ENCODE measurements around the gene QRFP. TPM values are rescaled to one million over a fixed set of nuclear protein-coding genes. Genes with fewer than 3 reads are reported as not detected.
"Not testable (repeated sequence)": the region's sequence is repeated elsewhere in the genome, so short reads cannot be mapped to it uniquely, and the experiment has no call there.

Gene QRFP
- total RNA-seq, 1 experiment from 2014 or later = not detected

DNA sequence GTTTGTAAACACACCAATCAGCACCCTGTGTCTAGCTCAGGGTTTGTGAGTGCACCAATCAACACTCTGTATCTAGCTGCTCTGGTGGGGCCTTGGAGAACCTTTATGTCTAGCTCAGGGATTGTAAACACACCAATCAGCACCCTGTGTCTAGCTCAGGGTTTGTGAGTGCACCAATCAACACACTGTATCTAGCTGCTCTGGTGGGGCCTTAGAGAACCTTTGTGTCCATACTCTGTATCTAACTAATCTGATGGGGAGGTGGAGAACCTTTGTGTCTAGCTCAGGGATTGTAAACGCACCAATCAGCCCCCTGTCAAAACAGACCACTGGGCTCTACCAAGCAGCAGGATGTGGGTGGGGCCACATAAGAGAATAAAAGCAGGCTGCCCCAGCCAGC is 14.1 kb upstream of the QRFP start:
- H3K36me3 ChIP-seq (ENCODE audit: control insufficient read depth in 1 of 2, insufficient read depth in 2 of 2, low read length in 2 of 2); H3K79me2 ChIP-seq (ENCODE audit: insufficient read depth, low read length); ATAC-seq; intact Hi-C loops (cut with micrococcal nuclease); RAD21 ChIA-PET (ENCODE audit: low non-redundant PET in 1 of 2, low total read pairs in 2 of 2, uncharacterized antibody in 2 of 2, unreplicated experiment in 2 of 2); H3K4me2 ChIP-seq (ENCODE audit: low read length); H3K9me3 ChIP-seq (ENCODE audit: control insufficient read depth in 1 of 2, insufficient read depth in 1 of 2, low read depth in 1 of 2, low read length in 2 of 2); H3K4me1 ChIP-seq (ENCODE audit: control insufficient read depth in 1 of 2, insufficient read depth in 2 of 2, low read length in 2 of 2); H3K9ac ChIP-seq (ENCODE audit: low read length); H3K4me3 ChIP-seq (replicated peaks in 1 of 2; ENCODE audit: low read depth in 1 of 2, low read length in 2 of 2); CTCF ChIA-PET; POLR2A ChIA-PET; DNase-seq (ENCODE audit: low read depth, low spot score); H3K27me3 ChIP-seq (ENCODE audit: insufficient read depth, low read length); H4K20me1 ChIP-seq (ENCODE audit: insufficient read depth); BruUV-seq (replicated peaks); H3K27ac ChIP-seq (ENCODE audit: low read depth, low read length); H3K9me2 ChIP-seq (ENCODE audit: insufficient read depth); H2AFZ ChIP-seq (ENCODE audit: low read depth, low read length, poor library complexity, severe bottlenecking): not testable (repeated sequence)

DNA sequence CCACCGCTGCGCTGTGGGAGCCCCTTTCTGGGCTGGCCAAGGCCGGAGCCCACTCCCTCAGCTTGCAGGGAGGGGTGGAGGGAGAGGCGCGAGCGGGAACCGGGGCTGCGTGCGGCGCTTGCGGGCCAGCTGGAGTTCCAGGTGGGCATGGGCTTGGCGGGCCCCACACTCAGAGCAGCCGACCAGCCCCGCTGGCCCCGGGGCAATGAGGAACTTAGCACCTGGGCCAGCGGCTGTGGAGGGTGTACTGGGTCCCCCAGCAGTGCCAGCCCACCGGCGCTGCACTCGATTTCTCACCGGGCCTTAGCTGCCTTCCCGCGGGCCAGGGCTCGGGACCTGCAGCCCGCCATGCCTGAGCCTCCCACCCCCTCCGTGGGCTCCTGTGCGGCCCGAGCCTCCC is 13.4 kb upstream of the QRFP start:
- POLR2A ChIA-PET; H3K27ac ChIP-seq (ENCODE audit: low read depth, low read length); DNase-seq (ENCODE audit: low read depth, low spot score); RAD21 ChIA-PET (ENCODE audit: low non-redundant PET in 1 of 2, low total read pairs in 2 of 2, uncharacterized antibody in 2 of 2, unreplicated experiment in 2 of 2); H2AFZ ChIP-seq (ENCODE audit: low read depth, low read length, poor library complexity, severe bottlenecking); H3K4me1 ChIP-seq (ENCODE audit: control insufficient read depth in 1 of 2, insufficient read depth in 2 of 2, low read length in 2 of 2); BruUV-seq (replicated peaks); intact Hi-C loops (cut with micrococcal nuclease); H3K9me2 ChIP-seq (ENCODE audit: insufficient read depth); H3K27me3 ChIP-seq (ENCODE audit: insufficient read depth, low read length); ATAC-seq; CTCF ChIA-PET; H3K9ac ChIP-seq (ENCODE audit: low read length); H4K20me1 ChIP-seq (ENCODE audit: insufficient read depth); H3K79me2 ChIP-seq (ENCODE audit: insufficient read depth, low read length); H3K4me3 ChIP-seq (replicated peaks in 1 of 2; ENCODE audit: low read depth in 1 of 2, low read length in 2 of 2); H3K4me2 ChIP-seq (ENCODE audit: low read length); H3K36me3 ChIP-seq (ENCODE audit: control insufficient read depth in 1 of 2, insufficient read depth in 2 of 2, low read length in 2 of 2); H3K9me3 ChIP-seq (ENCODE audit: control insufficient read depth in 1 of 2, insufficient read depth in 1 of 2, low read depth in 1 of 2, low read length in 2 of 2): not testable (repeated sequence)

DNA sequence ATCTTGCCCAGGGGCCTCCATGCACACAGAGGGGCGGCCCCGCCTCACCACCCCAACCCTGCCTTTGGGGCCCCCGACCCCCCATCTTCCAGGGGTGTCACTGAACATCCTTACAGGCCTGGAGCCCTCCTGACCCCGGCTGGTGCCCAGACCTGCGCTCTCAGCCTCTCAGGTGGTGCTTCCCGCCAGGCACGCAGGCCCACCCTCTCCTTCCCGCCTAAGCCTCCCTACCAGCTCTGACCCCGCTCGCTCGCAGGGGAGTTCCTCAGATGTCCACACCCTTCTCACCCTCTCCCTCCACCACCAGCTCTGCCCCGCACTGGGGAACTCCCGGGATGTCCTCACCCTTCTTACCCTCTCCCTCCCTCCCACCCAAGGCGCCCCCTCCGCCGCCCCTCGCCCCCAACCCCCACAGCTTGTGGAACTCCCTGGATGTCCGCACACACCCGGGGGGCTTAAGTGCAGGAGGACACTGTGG is 12.3 kb upstream of the QRFP start:
- Histone ChIP-seq H3K9me3 (ENCODE audit: control insufficient read depth in 1 of 2, insufficient read depth in 1 of 2, low read depth in 1 of 2, low read length in 2 of 2) (no peaks in the 10 kb centered on the region), H3K79me2 (ENCODE audit: insufficient read depth, low read length) (no peaks in the 10 kb centered on the region), H3K9ac (ENCODE audit: low read length) (no peak overlapping the region), H3K27me3 (ENCODE audit: insufficient read depth, low read length) (no peaks in the 10 kb centered on the region), H3K9me2 (ENCODE audit: insufficient read depth) (no peaks in the 10 kb centered on the region), H3K4me2 (ENCODE audit: low read length) (no peak overlapping the region), H3K36me3 (ENCODE audit: control insufficient read depth in 1 of 2, insufficient read depth in 2 of 2, low read length in 2 of 2) (no peaks in the 10 kb centered on the region), H3K4me1 (ENCODE audit: control insufficient read depth in 1 of 2, insufficient read depth in 2 of 2, low read length in 2 of 2) (no peaks in the 10 kb centered on the region), H4K20me1 (ENCODE audit: insufficient read depth) (no peaks in the 10 kb centered on the region), H3K4me3 (replicated peaks in 1 of 2; ENCODE audit: low read depth in 1 of 2, low read length in 2 of 2) (no peak overlapping the region), H3K27ac (ENCODE audit: low read depth, low read length) (no peak overlapping the region), H2AFZ (ENCODE audit: low read depth, low read length, poor library complexity, severe bottlenecking) (no peak overlapping the region)
- intact Hi-C loops (cut with micrococcal nuclease) = no loop called here
- DNase-seq (ENCODE audit: low read depth, low spot score) = no peak
- CTCF ChIA-PET = no interaction called here
- no peak for ATAC-seq
- no TSS peak for BruUV-seq (replicated peaks)
- RAD21 ChIA-PET (ENCODE audit: low non-redundant PET in 1 of 2, low total read pairs in 2 of 2, uncharacterized antibody in 2 of 2, unreplicated experiment in 2 of 2) = no interaction called here
- POLR2A ChIA-PET = no interaction called here
- TF ChIP-seq, protein P1, sequence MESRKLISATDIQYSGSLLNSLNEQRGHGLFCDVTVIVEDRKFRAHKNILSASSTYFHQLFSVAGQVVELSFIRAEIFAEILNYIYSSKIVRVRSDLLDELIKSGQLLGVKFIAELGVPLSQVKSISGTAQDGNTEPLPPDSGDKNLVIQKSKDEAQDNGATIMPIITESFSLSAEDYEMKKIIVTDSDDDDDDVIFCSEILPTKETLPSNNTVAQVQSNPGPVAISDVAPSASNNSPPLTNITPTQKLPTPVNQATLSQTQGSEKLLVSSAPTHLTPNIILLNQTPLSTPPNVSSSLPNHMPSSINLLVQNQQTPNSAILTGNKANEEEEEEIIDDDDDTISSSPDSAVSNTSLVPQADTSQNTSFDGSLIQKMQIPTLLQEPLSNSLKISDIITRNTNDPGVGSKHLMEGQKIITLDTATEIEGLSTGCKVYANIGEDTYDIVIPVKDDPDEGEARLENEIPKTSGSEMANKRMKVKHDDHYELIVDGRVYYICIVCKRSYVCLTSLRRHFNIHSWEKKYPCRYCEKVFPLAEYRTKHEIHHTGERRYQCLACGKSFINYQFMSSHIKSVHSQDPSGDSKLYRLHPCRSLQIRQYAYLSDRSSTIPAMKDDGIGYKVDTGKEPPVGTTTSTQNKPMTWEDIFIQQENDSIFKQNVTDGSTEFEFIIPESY (IDR thresholded peaks at IDR 0.05; ENCODE audit: extremely low read depth, insufficient replicate concordance, low read length) = no peak
- TF ChIP-seq FOSL1 (IDR thresholded peaks at IDR 0.05; ENCODE audit: low read depth) = no peak
- TF ChIP-seq JUND (IDR thresholded peaks at IDR 0.05) = no peak
- no peak for TF ChIP-seq TCF7L2 (IDR thresholded peaks at IDR 0.05; ENCODE audit: borderline replicate concordance, extremely low read depth, insufficient read depth, insufficient read length)
- no peak for TF ChIP-seq EZH2phosphoT487 (IDR thresholded peaks at IDR 0.05; ENCODE audit: borderline replicate concordance)
- TF ChIP-seq EZH2 (IDR thresholded peaks at IDR 0.05) = no peak
- TF ChIP-seq ZFX (IDR thresholded peaks at IDR 0.05) = no peak
- TF ChIP-seq, protein P2, sequence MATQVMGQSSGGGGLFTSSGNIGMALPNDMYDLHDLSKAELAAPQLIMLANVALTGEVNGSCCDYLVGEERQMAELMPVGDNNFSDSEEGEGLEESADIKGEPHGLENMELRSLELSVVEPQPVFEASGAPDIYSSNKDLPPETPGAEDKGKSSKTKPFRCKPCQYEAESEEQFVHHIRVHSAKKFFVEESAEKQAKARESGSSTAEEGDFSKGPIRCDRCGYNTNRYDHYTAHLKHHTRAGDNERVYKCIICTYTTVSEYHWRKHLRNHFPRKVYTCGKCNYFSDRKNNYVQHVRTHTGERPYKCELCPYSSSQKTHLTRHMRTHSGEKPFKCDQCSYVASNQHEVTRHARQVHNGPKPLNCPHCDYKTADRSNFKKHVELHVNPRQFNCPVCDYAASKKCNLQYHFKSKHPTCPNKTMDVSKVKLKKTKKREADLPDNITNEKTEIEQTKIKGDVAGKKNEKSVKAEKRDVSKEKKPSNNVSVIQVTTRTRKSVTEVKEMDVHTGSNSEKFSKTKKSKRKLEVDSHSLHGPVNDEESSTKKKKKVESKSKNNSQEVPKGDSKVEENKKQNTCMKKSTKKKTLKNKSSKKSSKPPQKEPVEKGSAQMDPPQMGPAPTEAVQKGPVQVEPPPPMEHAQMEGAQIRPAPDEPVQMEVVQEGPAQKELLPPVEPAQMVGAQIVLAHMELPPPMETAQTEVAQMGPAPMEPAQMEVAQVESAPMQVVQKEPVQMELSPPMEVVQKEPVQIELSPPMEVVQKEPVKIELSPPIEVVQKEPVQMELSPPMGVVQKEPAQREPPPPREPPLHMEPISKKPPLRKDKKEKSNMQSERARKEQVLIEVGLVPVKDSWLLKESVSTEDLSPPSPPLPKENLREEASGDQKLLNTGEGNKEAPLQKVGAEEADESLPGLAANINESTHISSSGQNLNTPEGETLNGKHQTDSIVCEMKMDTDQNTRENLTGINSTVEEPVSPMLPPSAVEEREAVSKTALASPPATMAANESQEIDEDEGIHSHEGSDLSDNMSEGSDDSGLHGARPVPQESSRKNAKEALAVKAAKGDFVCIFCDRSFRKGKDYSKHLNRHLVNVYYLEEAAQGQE (IDR thresholded peaks at IDR 0.05; ENCODE audit: low read depth) = no peak
- TF ChIP-seq EGR1 (IDR thresholded peaks at IDR 0.05; ENCODE audit: low read depth) = no peak
